Liver (tissue), 9 donors: ENCODE data around the gene HES6. TPM values are rescaled to one million over a fixed set of nuclear protein-coding genes. Genes with fewer than 3 reads are reported as not detected.

Experiments
- DNase-seq: peaks from one replicate; pipeline ENCODE4 v3.0.0-alpha.2; 2017; ENCODE audit warnings: low spot score
- H3K27ac ChIP-seq, 2 donors: one replicate each; pipeline ENCODE4 v1.7.0; 2013; ENCODE audit warnings: inconsistent platforms in 2 of 2, low read length in 2 of 2, control low read depth in 1 of 2, low read depth in 1 of 2, mild to moderate bottlenecking in 1 of 2
- H3K27me3 ChIP-seq, 4 donors: one replicate each; pipeline versions ENCODE4 v1.6.1 to v1.7.0; 2013; ENCODE audit warnings: low read length in 3 of 4, inconsistent platforms in 1 of 4, mild to moderate bottlenecking in 1 of 4, moderate library complexity in 1 of 4; ENCODE audit not compliant: control insufficient read depth in 4 of 4, insufficient read depth in 4 of 4
- H3K36me3 ChIP-seq, 4 donors: one replicate each; pipeline versions ENCODE4 v1.6.1 to v1.7.0; 2013; ENCODE audit warnings: low read length in 3 of 4, mild to moderate bottlenecking in 3 of 4, low read depth in 1 of 4, moderate library complexity in 1 of 4; ENCODE audit not compliant: control insufficient read depth in 4 of 4, insufficient read depth in 3 of 4
- H3K4me1 ChIP-seq, 4 donors: one replicate each; pipeline versions ENCODE4 v1.6.1 to v1.7.0; 2013; ENCODE audit warnings: low read length in 3 of 4, mild to moderate bottlenecking in 3 of 4, moderate library complexity in 1 of 4; ENCODE audit not compliant: control insufficient read depth in 4 of 4, insufficient read depth in 4 of 4
- H3K4me3 ChIP-seq, 3 donors: one replicate each; pipeline versions ENCODE4 v1.6.1 to v1.7.0; 2013; ENCODE audit warnings: low read length in 3 of 3, control low read depth in 1 of 3, low read depth in 1 of 3, mild to moderate bottlenecking in 1 of 3
- H3K9ac ChIP-seq, 2 donors: one replicate each; pipeline ENCODE4 v1.7.0; 2013; ENCODE audit warnings: low read length in 2 of 2, mild to moderate bottlenecking in 2 of 2, moderate library complexity in 2 of 2, control low read depth in 1 of 2, low read depth in 1 of 2
- H3K9me3 ChIP-seq, 4 donors: one replicate each; pipeline versions ENCODE4 v1.6.1 to v1.7.0; 2013; ENCODE audit warnings: low read length in 3 of 4; ENCODE audit not compliant: control insufficient read depth in 4 of 4
- FOXA1 ChIP-seq: IDR thresholded peaks from 2 replicates; pipeline ENCODE4 v1.6.1; 2016; ENCODE audit warnings: antibody characterized with exemption
- FOXA2 ChIP-seq: IDR thresholded peaks from 2 replicates; pipeline ENCODE4 v1.6.1; 2016; ENCODE audit warnings: antibody characterized with exemption
- GABPA ChIP-seq, 2 donors: IDR thresholded peaks in 1 of 2; conservative IDR thresholded peaks in 1 of 2; 2 replicates each; pipeline ENCODE4 v1.6.1; 2016; ENCODE audit warnings: antibody characterized with exemption in 2 of 2, mild to moderate bottlenecking in 1 of 2, moderate library complexity in 1 of 2
- HNF4G ChIP-seq: IDR thresholded peaks from 2 replicates; pipeline ENCODE4 v1.6.1; 2016; ENCODE audit warnings: antibody characterized with exemption
- JUND ChIP-seq, 2 donors: IDR thresholded peaks; 2 replicates each; pipeline ENCODE4 v1.6.1; 2016; ENCODE audit warnings: antibody characterized with exemption in 2 of 2
- MAX ChIP-seq: IDR thresholded peaks from 2 replicates; pipeline ENCODE4 v1.6.1; 2016; ENCODE audit warnings: antibody characterized with exemption
- NR2F2 ChIP-seq: IDR thresholded peaks from 2 replicates; pipeline ENCODE4 v1.6.1; 2016; ENCODE audit warnings: antibody characterized with exemption
- SP1 ChIP-seq: IDR thresholded peaks from 2 replicates; pipeline ENCODE4 v1.6.1; 2018; ENCODE audit warnings: antibody characterized with exemption, mild to moderate bottlenecking
- YY1 ChIP-seq: IDR thresholded peaks from 2 replicates; pipeline ENCODE4 v1.6.1; 2016; ENCODE audit warnings: antibody characterized with exemption, mild to moderate bottlenecking
- ZBTB33 ChIP-seq: IDR thresholded peaks from 2 replicates; pipeline ENCODE4 v1.6.1; 2016; ENCODE audit warnings: antibody characterized with exemption
- WGBS: extraction: QIAGEN DNeasy Blood & Tissue Kit; methylation state at CpG from one replicate; pipeline ENCODE4 v1.1.7; 2013; 5-methylcytosine and 5-hydroxymethylcytosine counted together
- polyA plus RNA-seq, 2 donors: library from polyadenylated mRNA; stranded (reverse) in 1 of 2; unstranded in 1 of 2; fragments of 200-250 nt in 1 of 2; fragments of >200 nt in 1 of 2; fragmentation: Nextera tagmentation in 1 of 2; extraction: Ambion mirVana in 1 of 2; gene quantifications; one replicate each; pipeline versions ENCODE4 v1.2.1 to v1.2.3, GENCODE V29; 2013 to 2015
- total RNA-seq, 2 donors: library from RNA; depleted of rRNA; stranded (reverse); fragments of >200 nt; gene quantifications; one replicate each; pipeline ENCODE4 v1.2.3, GENCODE V29; 2014
- TF ChIP-seq, protein P1 (sequence below): IDR thresholded peaks from 2 replicates; pipeline ENCODE4 v1.6.1; 2016; ENCODE audit warnings: antibody characterized with exemption
- donor health status: healthy.
- donor health status: healthy.
- donor health status: healthy.
- donor health status: healthy.
- donor health status: healthy.

The HES6 gene
- total and polyA plus RNA-seq, 4 donors: 1.7 to 13.2 (median 2.6) TPM

DNA sequence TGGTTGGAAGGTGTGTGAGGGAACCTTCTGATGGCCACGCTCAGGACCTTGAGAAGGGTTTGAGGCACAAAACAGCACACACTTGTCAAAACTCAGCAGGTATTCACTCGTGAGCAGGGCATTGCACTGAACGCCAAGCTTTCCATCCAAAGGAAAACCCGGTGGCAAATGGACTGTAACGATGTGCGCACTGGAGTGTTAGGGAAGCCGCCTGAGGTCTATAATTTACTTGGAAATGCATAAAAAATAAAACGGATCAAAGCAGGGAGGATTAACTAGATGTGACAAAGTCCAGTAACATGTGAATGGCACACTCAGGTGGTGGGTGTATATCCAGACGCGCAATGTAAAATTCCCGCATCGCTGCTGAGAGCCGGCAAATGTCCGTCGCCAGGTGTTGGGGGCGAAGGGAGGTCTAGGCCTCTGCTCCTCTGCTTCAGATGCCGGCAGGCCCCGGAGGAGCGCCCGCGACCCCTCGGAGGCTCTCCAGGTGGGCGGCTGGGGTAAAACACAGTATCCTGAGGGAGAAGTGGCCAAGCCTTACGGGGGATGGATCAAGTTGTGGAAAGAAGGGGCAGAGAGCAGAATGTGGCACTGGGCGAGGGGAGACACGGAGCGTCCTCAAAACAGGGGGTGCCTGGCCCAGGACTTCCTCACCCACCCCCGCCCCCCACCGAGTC is 15.3 kb downstream of the HES6 start:
- H3K36me3 ChIP-seq: no peaks in the 10 kb centered on the region

GRCh38 chr2:238220892-238221521 is 18.8 kb downstream of the HES6 start:
- DNase-seq: no peak
- H3K9ac ChIP-seq: no peak overlapping the region
- 83% methylated on average over 23 of the region's 23 CpGs for WGBS
- TF ChIP-seq FOXA2: no peak
- TF ChIP-seq FOXA1: no peak
- TF ChIP-seq, protein P1, sequence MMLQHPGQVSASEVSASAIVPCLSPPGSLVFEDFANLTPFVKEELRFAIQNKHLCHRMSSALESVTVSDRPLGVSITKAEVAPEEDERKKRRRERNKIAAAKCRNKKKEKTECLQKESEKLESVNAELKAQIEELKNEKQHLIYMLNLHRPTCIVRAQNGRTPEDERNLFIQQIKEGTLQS: no peak
- no peak for TF ChIP-seq GABPA (IDR thresholded peaks at IDR 0.05 in 1 of 2, conservative IDR thresholded peaks at IDR 0.05 in 1 of 2)
- no peak for TF ChIP-seq YY1
- no peak for TF ChIP-seq NR2F2
- no peak for TF ChIP-seq ZBTB33
- H3K4me3 ChIP-seq: no peak overlapping the region
- no peaks in the 10 kb centered on the region for H3K9me3 ChIP-seq
- H3K27ac ChIP-seq: no peak overlapping the region
- H3K27me3 ChIP-seq: no peaks in the 10 kb centered on the region
- H3K36me3 ChIP-seq: no peaks in the 10 kb centered on the region
- peaks cover 0 to 12% (median 8%) of the 10 kb centered on the region in 4 donors for H3K4me1 ChIP-seq

More for the DNA sequence above, 15.3 kb downstream of the HES6 start:
- Histone ChIP-seq H3K9me3 (no peaks in the 10 kb centered on the region), H3K27me3 (no peaks in the 10 kb centered on the region), H3K4me3 (no peak overlapping the region), H3K9ac (no peak overlapping the region), H3K4me1 (no peaks in the 10 kb centered on the region), H3K27ac (no peak overlapping the region)
- no peak for TF ChIP-seq NR2F2
- DNase-seq: no peak
- 96% methylated on average over 29 of the region's 29 CpGs for WGBS

- no peak overlapping the region for H3K4me3 ChIP-seq
Measured at GRCh38 chr2:238220274-238220891, 19.5 kb downstream of the HES6 start.

More at GRCh38 chr2:238220274-238220891, 19.5 kb downstream of the HES6 start:
- Histone ChIP-seq H3K36me3 (no peaks in the 10 kb centered on the region), H3K4me1 (peaks cover 0 to 12% (median 8%) of the 10 kb centered on the region in 4 donors), H3K27ac (no peak overlapping the region), H3K9me3 (no peaks in the 10 kb centered on the region), H3K9ac (no peak overlapping the region), H3K27me3 (no peaks in the 10 kb centered on the region)
- TF ChIP-seq SP1: no peak
- TF ChIP-seq YY1: no peak
- TF ChIP-seq JUND (IDR thresholded peaks at IDR 0.05): no peak
- TF ChIP-seq MAX: no peak
- TF ChIP-seq, protein P1: no peak
- no peak for TF ChIP-seq HNF4G
- DNase-seq: no peak
- WGBS: 79% methylated on average over 10 of the region's 10 CpGs
